Measurements from ENCODE around the gene SGTA.

DNA sequence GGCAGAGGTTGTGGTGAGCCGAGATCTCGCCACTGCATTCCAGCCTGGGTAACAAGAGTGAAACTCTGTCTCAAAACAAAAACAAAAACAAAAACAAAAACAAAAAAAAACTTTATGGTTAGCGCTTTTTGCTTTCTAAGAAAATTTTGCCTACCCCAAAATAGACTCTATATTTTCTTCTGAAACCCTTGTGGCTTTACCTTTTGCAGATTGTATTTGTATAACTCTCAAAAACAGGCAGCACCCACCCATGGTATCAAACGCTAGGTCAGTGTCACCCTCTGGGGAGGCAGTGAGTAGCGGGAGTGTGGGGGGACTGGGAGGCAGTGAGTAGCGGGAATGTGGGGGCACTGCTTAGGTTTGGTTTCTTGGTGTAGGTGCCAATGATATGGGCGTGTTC, 35.7 kb downstream of the SGTA start:
- TF ChIP-seq POLR2A (IDR thresholded peaks at IDR 0.05; ENCODE audit: low read length), result no peak
- no peak for TF ChIP-seq GATA1 (IDR thresholded peaks at IDR 0.05; ENCODE audit: low read depth, low read length)

Measured in erythroblast (primary cell).